GM19099 (cell line): Measurements from ENCODE around the gene HDGFL3.

ENCODE experiments used
- POLR2A ChIP-seq: IDR thresholded peaks from 3 replicates; pipeline ENCODE4 v1.6.1; 2011; ENCODE audit warnings: low read depth; ENCODE audit not compliant: insufficient read length; ENCODE audit errors: extremely low read depth

Gene HDGFL3

GRCh38 chr15:83200589-83200988 lies 7.0 kb downstream of the HDGFL3 start:
- TF ChIP-seq POLR2A: no peak

GRCh38 chr15:83200162-83200561 lies 7.5 kb downstream of the HDGFL3 start:
- no peak for TF ChIP-seq POLR2A

DNA sequence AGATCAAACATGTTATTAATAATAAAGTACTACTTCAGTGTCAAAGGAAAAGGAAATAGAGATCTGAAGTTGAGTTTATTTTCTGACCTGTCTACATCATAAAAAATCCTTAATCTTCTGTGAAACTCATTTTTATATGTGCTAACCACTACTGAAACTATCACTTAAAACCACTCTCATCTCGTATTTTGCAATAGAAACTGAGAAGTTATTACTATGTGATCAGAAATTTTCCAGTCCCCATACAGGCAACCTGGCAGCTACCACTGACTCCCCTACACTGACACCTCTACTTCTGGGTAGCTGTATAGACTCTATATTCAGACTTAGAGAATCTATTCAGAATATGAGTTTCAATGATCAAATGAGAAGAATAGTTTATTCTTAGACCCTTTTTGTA lies 8.3 kb downstream of the HDGFL3 start:
- no peak for TF ChIP-seq POLR2A

DNA sequence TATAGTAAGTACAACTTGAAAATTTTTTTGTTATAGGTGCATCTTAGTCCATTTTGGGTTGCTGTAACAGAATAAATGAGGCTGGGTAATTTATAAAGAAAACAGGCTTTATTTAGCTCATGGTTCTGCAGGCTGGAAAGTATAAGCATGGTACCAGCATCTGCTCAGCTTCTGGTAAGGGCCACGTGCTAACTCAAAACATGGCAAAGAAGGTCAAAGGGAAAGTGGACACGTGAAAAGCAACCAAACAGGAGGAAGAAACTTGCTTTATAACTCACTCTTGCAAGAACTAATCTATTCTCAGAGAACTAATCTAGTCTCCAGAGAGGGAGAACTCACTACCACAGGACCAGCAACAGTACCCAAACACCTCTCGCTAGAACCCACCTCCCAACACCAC lies 9.1 kb downstream of the HDGFL3 start:
- no peak for TF ChIP-seq POLR2A

DNA sequence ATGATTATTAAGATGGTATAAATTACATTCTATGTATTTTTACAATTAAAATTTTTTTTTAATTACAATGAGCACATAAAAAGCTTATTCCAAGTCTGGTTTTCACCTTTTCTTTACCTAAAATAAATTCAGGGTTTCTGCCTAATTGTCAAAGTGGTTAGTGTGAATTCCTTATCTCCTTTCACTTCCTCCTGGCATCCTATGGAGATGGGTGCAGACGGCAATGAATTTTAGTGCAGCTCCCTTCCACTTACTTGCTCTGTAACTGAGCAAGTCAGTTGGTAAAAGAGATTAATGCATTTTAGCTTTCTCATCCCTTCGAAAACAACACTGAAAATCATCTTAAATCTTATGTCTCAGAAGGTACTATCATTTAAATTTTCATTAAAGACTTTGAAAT lies 13.1 kb downstream of the HDGFL3 start:
- no peak for TF ChIP-seq POLR2A

DNA sequence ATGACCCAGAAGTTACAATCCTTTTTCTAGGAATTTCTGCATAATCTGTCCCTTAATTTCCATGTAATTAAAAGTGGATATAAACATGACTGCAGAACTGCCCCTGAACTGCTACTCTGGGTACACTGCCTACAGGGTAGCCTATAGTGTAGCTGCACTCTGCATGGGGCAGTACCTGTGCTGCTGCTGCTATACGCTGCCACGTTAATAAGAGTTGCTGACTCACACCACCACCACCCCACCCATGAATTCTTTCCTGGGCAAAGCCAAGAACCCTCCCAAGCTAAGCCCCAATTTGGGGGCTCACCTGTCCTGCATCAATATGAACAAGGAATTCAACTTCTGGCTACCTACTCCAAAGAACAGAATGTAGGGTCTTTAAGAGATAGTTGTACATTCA lies 13.9 kb downstream of the HDGFL3 start:
- TF ChIP-seq POLR2A: no peak

GRCh38 chr15:83192742-83193141 lies 14.9 kb downstream of the HDGFL3 start:
- TF ChIP-seq POLR2A: no peak

- TF ChIP-seq POLR2A: no peak
These were observed 17.2 kb downstream of the HDGFL3 start for GRCh38 chr15:83190450-83190849.

DNA sequence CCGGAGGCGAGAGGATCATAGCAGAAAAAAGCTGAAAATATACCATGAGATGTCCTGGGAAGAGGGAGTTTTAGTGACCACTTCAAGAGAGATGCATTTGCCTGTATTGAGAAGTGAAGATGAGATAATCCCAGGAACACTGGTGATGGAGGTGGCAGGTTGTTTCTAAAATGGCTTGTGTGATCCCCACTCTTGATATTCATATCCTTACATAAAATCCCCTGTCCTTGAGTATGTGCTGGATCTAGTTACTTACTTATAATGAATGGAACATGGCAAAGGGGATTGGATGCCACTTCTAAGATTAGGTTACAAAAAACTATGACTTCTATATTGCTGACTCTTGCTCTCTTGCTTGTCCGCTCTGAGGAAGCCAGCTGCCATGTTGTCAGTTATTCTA lies 22.1 kb downstream of the HDGFL3 start:
- TF ChIP-seq POLR2A: no peak

DNA sequence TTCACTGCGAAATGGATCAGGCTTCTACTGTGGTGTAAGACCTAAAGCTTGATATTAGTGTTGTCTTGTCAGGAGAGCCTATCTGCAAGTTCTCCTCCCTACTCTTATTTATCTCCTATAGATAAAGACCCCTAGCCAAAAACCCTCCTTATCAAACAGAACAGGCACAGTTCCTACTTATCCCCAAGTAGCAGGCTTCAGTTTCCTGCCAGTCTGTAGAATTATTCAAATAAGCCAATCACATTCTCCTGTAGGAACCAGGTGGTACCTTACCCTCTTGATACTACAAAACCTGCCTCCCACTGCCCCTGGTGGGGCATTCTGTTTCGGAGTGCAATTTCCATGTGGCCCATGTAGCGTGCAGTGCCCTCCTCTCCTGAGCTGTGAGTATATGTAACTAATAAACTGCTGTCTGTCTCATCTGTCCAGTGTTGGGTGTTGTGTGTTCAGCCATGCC lies 28.7 kb downstream of the HDGFL3 start:
- TF ChIP-seq POLR2A: no peak

DNA sequence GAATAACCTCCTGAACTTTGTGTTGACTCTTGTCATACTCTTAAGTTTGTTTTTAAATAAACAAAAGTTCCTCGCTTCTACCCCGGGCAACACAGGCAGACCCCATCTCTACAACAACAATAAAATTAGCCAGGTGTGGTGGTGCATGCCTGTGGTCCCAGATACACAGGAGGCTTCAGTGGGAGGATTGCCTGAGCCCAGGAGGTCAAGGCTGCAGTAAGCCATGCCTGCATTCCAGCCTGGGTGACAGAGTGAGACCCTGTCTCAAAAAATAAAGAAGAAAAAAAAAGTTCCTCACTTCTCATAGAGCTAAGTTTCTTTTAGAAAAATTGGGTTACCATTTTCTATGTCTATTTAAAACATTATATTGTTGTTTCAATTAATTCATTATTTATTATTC lies 29.2 kb downstream of the HDGFL3 start:
- TF ChIP-seq POLR2A: no peak

GRCh38 chr15:83174891-83175290 lies 32.7 kb downstream of the HDGFL3 start:
- no peak for TF ChIP-seq POLR2A

- no peak for TF ChIP-seq POLR2A
These were observed 37.0 kb downstream of the HDGFL3 start for GRCh38 chr15:83170474-83171165.

DNA sequence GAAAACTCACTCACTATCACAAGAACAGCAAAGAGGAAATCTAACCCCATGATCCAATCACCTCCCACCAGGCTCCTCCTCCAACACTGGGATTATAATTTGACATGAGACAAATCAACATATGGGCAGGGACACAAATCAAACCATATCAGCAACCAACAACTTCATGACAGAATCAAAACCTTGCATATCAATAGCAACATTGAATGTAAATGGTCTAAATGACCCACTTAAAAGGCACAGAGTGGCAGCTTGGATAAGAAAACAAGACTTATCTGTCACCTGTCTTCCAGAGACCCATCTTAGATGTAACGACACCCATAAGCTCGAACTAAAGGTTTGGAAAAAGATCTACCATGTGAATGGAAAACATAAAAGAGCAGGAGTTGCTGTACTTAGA lies 40.8 kb downstream of the HDGFL3 start:
- TF ChIP-seq POLR2A: no peak

GRCh38 chr15:83166218-83166617 lies 41.4 kb downstream of the HDGFL3 start:
- no peak for TF ChIP-seq POLR2A

- TF ChIP-seq POLR2A: no peak
These were observed 42.7 kb downstream of the HDGFL3 start for GRCh38 chr15:83164771-83165404.
